Neural cell (in vitro differentiated cells): ENCODE measurements around the gene HIVEP3. TPM values are rescaled to one million over a fixed set of nuclear protein-coding genes. Genes with fewer than 3 reads are reported as not detected.

Experiments used
- H2AFZ ChIP-seq: fragments of 200-600, 300-800 bp; sonication (generic), shearing (Covaris generic); 2 replicates; pipeline ENCODE4 v1.6.0; 2014; ENCODE audit warnings: low read depth, mild to moderate bottlenecking, antibody characterized with exemption, low read length, moderate library complexity
- H3F3A ChIP-seq: fragments of 200-600 bp; shearing (Covaris generic); 2 replicates; pipeline ENCODE4 v1.6.1; 2016; ENCODE audit warnings: mild to moderate bottlenecking, moderate library complexity, mixed read lengths, antibody characterized with exemption, low read length; ENCODE audit not compliant: insufficient read depth, poor library complexity, severe bottlenecking
- H3K27ac ChIP-seq: fragments of 200-600, 300-800 bp; sonication (generic), shearing (Covaris generic); 2 replicates; pipeline ENCODE4 v1.5.1; 2014; ENCODE audit warnings: mild to moderate bottlenecking, low read length, moderate library complexity
- H3K27me3 ChIP-seq: fragments of 300-800, 200-600 bp; sonication (generic), shearing (Covaris generic); 2 replicates; pipeline ENCODE4 v1.6.0; 2014; ENCODE audit warnings: mild to moderate bottlenecking, low read depth, low read length, moderate library complexity; ENCODE audit not compliant: insufficient read depth
- H3K36me3 ChIP-seq: fragments of 300-800, 200-600 bp; sonication (generic), shearing (Covaris generic); 2 replicates; pipeline ENCODE4 v1.5.1; 2014; ENCODE audit warnings: mild to moderate bottlenecking, antibody characterized with exemption, low read length, moderate library complexity; ENCODE audit not compliant: insufficient read depth
- H3K4me2 ChIP-seq: fragments of 300-800, 200-600 bp; sonication (generic), shearing (Covaris generic); 2 replicates; pipeline ENCODE4 v1.6.0; 2014; ENCODE audit warnings: mild to moderate bottlenecking, low read length
- H3K4me3 ChIP-seq: fragments of 300-800, 200-600 bp; sonication (generic), shearing (Covaris generic); 2 replicates; pipeline ENCODE4 v1.5.1; 2014; ENCODE audit warnings: mild to moderate bottlenecking, low read length, moderate library complexity
- H3K79me2 ChIP-seq: fragments of 200-600 bp; shearing (Covaris generic); replicated peaks from 2 replicates; pipeline ENCODE4 v1.6.0; 2014; ENCODE audit warnings: mild to moderate bottlenecking, low read length, moderate library complexity; ENCODE audit not compliant: insufficient read depth
- H3K9ac ChIP-seq: fragments of 300-800, 200-600 bp; sonication (generic), shearing (Covaris generic); 2 replicates; pipeline ENCODE4 v1.6.1; 2016; ENCODE audit warnings: mild to moderate bottlenecking, low read length, mixed read lengths
- H3K9me2 ChIP-seq: fragments of 200-600 bp; shearing (Covaris generic); 2 replicates; pipeline ENCODE4 v1.6.1; 2016; ENCODE audit warnings: mild to moderate bottlenecking, low read length, mixed read lengths; ENCODE audit not compliant: insufficient read depth
- H3K9me3 ChIP-seq: fragments of 200-600, 300-800 bp; sonication (generic), shearing (Covaris generic); 2 replicates; pipeline ENCODE4 v1.6.1; 2016; ENCODE audit warnings: mild to moderate bottlenecking, mixed run types, low read length, moderate library complexity, mixed read lengths
- H4K20me1 ChIP-seq: fragments of 200-600 bp; shearing (Covaris generic); 2 replicates; pipeline ENCODE4 v1.6.1; 2016; ENCODE audit warnings: mild to moderate bottlenecking, mixed run types; ENCODE audit not compliant: insufficient read depth
- CTCF ChIP-seq: fragments of 450-650 bp; IDR thresholded peaks from 2 replicates; pipeline ENCODE4 v1.5.1; 2014; ENCODE audit warnings: antibody characterized with exemption, mild to moderate bottlenecking, moderate library complexity; ENCODE audit not compliant: poor library complexity, severe bottlenecking
- EP300 ChIP-seq: fragments of 450-650 bp; conservative IDR thresholded peaks from 2 replicates; pipeline ENCODE4 v1.6.1; 2014; ENCODE audit warnings: antibody characterized with exemption, mild to moderate bottlenecking, moderate library complexity; ENCODE audit not compliant: poor library complexity, severe bottlenecking
- EZH2 ChIP-seq: fragments of 200-600, 300-800 bp; shearing (Covaris generic), sonication (generic); IDR thresholded peaks from 2 replicates; pipeline ENCODE4 v1.6.1; 2014; ENCODE audit warnings: antibody characterized with exemption, low read length, borderline replicate concordance, mild to moderate bottlenecking; ENCODE audit not compliant: insufficient read depth, poor library complexity, severe bottlenecking
- MXI1 ChIP-seq: fragments of 450-650 bp; conservative IDR thresholded peaks from 2 replicates; pipeline ENCODE4 v1.6.1; 2014; ENCODE audit warnings: antibody characterized with exemption, mild to moderate bottlenecking; ENCODE audit not compliant: poor library complexity, severe bottlenecking
- POLR2AphosphoS5 ChIP-seq: IDR thresholded peaks from 2 replicates; pipeline ENCODE4 v1.6.1; 2012
- RAD21 ChIP-seq: fragments of 450-650 bp; conservative IDR thresholded peaks from 2 replicates; pipeline ENCODE4 v1.6.1; 2014; ENCODE audit warnings: antibody characterized with exemption, mild to moderate bottlenecking, moderate library complexity
- SMC3 ChIP-seq: fragments of 450-650 bp; conservative IDR thresholded peaks from 2 replicates; pipeline ENCODE4 v1.6.1; 2014; ENCODE audit warnings: antibody characterized with exemption, mild to moderate bottlenecking, moderate library complexity; ENCODE audit not compliant: poor library complexity
- TAF1 ChIP-seq: IDR thresholded peaks from 2 replicates; pipeline ENCODE4 v1.6.1; 2012; ENCODE audit warnings: low read depth
- polyA plus RNA-seq: library from polyadenylated mRNA; depleted of rRNA; stranded (reverse); fragments of >200 nt; gene quantifications from 2 replicates; pipeline ENCODE4 v1.2.3, GENCODE V29; 2014
- TF ChIP-seq, protein P1 (sequence below): IDR thresholded peaks from 2 replicates; pipeline ENCODE4 v1.6.1; 2012; ENCODE audit warnings: borderline replicate concordance

The HIVEP3 gene
- polyA plus RNA-seq, 1 donor from 2014 or later, result 2.6 TPM

- Histone ChIP-seq H2AFZ (no peak overlapping the region), H3F3A (no peaks in the 10 kb centered on the region), H3K36me3 (no peaks in the 10 kb centered on the region), H3K9ac (no peak overlapping the region), H3K27me3 (no peaks in the 10 kb centered on the region), H4K20me1 (no peaks in the 10 kb centered on the region), H3K79me2 (no peaks in the 10 kb centered on the region), H3K4me3 (no peak overlapping the region), H3K27ac (no peak overlapping the region), H3K9me2 (no peaks in the 10 kb centered on the region), H3K4me2 (no peak overlapping the region), H3K9me3 (no peaks in the 10 kb centered on the region)
- TF ChIP-seq SMC3, result no peak
- TF ChIP-seq MXI1, result no peak
- TF ChIP-seq, protein P1, sequence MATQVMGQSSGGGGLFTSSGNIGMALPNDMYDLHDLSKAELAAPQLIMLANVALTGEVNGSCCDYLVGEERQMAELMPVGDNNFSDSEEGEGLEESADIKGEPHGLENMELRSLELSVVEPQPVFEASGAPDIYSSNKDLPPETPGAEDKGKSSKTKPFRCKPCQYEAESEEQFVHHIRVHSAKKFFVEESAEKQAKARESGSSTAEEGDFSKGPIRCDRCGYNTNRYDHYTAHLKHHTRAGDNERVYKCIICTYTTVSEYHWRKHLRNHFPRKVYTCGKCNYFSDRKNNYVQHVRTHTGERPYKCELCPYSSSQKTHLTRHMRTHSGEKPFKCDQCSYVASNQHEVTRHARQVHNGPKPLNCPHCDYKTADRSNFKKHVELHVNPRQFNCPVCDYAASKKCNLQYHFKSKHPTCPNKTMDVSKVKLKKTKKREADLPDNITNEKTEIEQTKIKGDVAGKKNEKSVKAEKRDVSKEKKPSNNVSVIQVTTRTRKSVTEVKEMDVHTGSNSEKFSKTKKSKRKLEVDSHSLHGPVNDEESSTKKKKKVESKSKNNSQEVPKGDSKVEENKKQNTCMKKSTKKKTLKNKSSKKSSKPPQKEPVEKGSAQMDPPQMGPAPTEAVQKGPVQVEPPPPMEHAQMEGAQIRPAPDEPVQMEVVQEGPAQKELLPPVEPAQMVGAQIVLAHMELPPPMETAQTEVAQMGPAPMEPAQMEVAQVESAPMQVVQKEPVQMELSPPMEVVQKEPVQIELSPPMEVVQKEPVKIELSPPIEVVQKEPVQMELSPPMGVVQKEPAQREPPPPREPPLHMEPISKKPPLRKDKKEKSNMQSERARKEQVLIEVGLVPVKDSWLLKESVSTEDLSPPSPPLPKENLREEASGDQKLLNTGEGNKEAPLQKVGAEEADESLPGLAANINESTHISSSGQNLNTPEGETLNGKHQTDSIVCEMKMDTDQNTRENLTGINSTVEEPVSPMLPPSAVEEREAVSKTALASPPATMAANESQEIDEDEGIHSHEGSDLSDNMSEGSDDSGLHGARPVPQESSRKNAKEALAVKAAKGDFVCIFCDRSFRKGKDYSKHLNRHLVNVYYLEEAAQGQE, result no peak
- no peak for TF ChIP-seq RAD21
- no peak for TF ChIP-seq EZH2
- TF ChIP-seq TAF1, result no peak
- TF ChIP-seq EP300, result no peak
- TF ChIP-seq CTCF, result no peak
- no peak for TF ChIP-seq POLR2AphosphoS5
Observed at GRCh38 chr1:41520951-41521752, 397.6 kb downstream of the HIVEP3 start.

- no peak overlapping the region for H3K9ac ChIP-seq
- no peaks in the 10 kb centered on the region for H3F3A ChIP-seq
- H3K27me3 ChIP-seq, result no peaks in the 10 kb centered on the region
- no peak overlapping the region for H3K4me3 ChIP-seq
- H3K4me2 ChIP-seq, result no peak overlapping the region
- no peaks in the 10 kb centered on the region for H3K79me2 ChIP-seq
- no peaks in the 10 kb centered on the region for H4K20me1 ChIP-seq
- no peaks in the 10 kb centered on the region for H3K36me3 ChIP-seq
- H3K9me3 ChIP-seq, result no peaks in the 10 kb centered on the region
- TF ChIP-seq TAF1 (no peak), EZH2 (no peak), CTCF (no peak), RAD21 (no peak), MXI1 (no peak), SMC3 (no peak), POLR2AphosphoS5 (no peak), EP300 (no peak)
- TF ChIP-seq, protein P1, result no peak
- H3K27ac ChIP-seq, result no peak overlapping the region
- no peaks in the 10 kb centered on the region for H3K9me2 ChIP-seq
- no peak overlapping the region for H2AFZ ChIP-seq
Observed at GRCh38 chr1:41519667-41520066, 399.1 kb downstream of the HIVEP3 start.
